HG02973 (cell line): Measurements from ENCODE around the gene SLC30A7.

Experiments used
- ATAC-seq: cut with Tn5 transposase; IDR thresholded peaks from one replicate; pipeline ENCODE4 v1.9.1; 2021; ENCODE audit warnings: moderate library complexity; ENCODE audit not compliant: unreplicated experiment

Gene SLC30A7

DNA sequence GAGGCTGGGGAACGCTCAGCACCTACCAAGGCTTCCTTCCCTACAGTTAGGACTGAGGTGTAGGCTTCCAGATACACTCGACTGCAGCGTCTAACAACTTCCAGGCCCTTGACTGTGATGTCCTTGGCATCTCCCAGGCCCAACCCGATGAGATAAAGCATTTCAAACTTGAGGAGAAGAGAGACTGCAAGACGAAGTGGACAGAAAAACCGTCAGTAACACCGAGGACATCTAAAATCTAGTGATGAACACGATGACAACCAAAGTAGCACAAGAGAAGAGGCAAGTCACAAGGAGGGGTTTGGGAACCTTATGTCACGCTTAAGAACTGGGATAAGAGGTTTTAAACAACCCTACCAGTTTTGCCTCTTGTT is 129.4 kb downstream of the SLC30A7 start:
- peak; percentile 25 for ATAC-seq

DNA sequence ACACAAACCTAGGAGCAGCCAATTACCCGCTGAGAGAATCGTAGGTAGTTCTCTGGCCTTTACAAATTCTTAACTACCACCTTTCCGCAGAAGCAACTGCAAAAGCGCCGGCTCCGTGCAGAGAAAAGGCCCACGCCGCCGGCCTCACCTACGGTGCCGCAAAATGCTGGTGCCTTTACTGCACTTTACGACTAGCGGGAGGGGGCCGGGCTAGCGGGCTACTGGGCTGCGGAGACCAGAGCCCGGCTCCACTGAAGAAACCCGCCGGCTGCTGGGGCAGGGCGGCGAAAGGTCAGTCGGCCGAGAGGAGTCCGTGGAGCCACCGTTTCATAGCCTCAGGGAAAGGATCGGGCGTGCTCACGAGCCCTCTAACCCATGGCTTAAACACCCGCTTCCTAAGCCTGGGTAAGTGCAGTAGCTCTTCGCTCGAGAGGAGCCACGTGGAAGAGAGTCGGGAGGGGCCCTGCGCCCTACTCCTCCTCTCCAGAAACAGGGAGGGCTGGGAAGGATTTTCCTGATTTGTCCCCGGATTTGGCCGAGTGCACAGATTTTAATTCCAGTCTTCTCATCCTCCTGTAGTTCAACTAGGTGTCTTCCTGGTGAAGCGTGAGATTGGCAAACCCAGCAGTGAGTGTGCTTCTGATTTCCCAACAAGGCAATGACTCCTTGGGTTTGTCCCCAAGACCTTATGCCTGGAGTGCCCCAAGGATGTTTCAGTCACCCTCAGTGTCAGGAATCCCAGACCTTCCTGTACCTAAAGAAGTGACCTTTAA is 130.0 kb downstream of the SLC30A7 start, which contains the start of gene DPH5:
DPH5 (minus strand) TSS at position 128 of the 773 bp plus-strand sequence. CDS start 341 bp downstream, outside the sequence.
- ATAC-seq = peak; percentile 75

DNA sequence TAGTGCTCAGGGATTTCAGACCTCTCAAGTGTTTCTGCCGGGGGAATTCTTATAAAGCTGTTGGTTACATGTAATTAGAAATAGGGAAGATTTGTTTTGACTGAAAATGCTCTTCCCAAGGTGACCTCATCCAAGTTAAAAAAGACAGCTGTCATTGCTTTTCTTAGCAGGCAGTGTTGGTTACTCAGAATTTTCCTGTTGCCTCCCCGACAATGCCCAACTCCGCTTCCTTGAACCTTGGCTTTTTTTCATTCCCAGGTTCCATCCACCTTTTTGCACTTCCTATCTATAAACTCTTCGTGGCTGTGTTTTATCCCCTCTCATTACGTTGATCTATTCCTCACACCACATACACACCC is 130.5 kb downstream of the SLC30A7 start:
- ATAC-seq = no peak

DNA sequence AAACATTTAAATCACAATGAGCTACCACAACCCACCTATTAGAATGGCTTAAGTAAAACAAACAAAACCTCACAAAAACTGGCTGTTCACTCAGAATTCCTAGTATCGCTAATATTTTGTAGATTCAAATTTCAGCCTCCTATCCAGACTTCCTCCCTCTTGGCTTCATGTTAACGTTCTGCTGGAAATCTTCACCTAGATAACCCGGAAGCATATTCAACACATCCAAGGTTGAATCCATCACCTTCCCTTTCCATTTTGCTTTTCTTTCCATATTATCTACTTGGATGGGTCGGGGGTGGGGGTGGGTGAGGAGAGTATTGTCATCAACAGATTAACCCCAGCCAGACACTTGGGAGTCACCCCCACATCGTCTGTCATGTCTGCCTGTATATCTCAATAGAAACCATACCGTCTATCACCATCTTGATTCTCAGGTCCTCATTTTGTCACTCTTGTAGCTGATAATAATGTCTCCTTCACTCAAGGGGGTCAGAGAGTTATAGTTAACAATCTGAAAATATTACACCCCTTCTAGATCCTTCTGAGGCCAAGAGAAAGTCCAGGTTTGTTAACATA is 131.4 kb downstream of the SLC30A7 start:
- no peak for ATAC-seq

DNA sequence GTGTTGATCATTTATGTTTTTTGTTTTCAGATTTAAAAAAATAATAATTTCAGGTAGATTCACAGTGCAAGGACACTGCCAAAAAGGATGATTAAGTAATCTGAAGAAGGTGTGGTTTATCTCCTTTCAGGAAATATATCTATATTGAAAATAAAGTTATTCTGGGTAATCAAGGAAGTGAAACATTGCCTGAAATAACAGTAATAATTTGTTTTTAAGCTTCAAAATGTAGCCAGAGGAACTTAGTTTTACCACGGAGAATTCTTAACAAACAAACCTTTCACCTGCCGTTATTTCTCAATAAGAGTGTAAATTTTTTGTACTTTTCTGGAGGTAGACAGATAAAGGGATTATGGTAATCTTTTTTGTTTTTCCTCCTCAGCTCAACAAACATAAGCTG is 132.6 kb downstream of the SLC30A7 start:
- ATAC-seq = no peak

DNA sequence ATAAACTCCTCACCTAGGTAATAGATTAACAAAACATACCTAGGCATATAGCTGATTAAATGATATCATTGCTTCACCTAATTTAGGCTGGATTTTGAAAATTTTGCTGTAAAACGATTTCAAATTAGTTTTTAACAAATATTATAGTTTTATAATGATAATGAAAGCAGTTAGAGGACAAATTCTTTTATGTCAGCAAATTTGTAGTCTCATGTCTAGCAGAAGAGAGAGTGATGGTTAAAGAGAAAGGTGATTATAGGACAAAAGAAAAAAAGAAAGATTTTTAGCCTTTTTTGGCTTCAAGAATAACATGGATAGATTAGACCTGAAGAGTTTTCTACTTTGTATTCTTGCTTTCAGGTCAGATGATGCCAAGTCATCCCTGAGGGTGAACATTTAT is 133.3 kb downstream of the SLC30A7 start:
- ATAC-seq = no peak

DNA sequence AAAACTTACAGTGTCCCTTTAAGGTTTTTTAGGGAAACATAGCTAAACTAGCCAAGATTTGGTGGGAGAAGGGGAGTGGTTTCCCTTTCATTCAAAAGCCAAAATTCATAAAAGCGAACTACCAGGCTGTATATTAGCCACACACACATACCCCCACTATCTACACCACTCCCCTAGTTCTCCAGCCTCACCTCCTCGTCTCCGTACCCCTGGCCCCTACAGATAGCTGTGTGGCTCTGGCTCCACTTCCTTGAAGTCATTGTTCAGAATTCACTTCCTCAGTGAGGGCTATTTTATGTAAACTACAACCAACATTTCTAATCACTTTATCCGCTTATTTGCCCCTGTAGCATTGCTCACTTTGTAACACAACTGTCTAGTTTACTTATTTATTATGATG is 135.0 kb downstream of the SLC30A7 start:
- no peak for ATAC-seq
